ENCODE measurements around the gene CORO1A.
"Not testable (repeated sequence)": the region's sequence is repeated elsewhere in the genome, so short reads cannot be mapped to it uniquely, and the experiment has no call there.

CORO1A gene

GRCh38 chr16:30183233-30184095 is at the start of gene CORO1A:
TSS of gene CORO1A (plus strand) at chr16:30183602. CDS start at chr16:30185210, 1,608 bp downstream.
- DNase-seq, result peak; percentile 94

- no peak for DNase-seq
These were observed 46.3 kb upstream of the CORO1A start for GRCh38 chr16:30136971-30137605.

GRCh38 chr16:30137897-30138296 is 45.5 kb upstream of the CORO1A start:
- DNase-seq, result no peak

GRCh38 chr16:30139583-30140481 is 43.6 kb upstream of the CORO1A start:
- no peak for DNase-seq

GRCh38 chr16:30141750-30142149 is 41.7 kb upstream of the CORO1A start:
- no peak for DNase-seq

- DNase-seq, result peak; percentile 6
These were observed 40.6 kb upstream of the CORO1A start for GRCh38 chr16:30142672-30143346.

- DNase-seq, result no peak
These were observed 40.1 kb upstream of the CORO1A start for GRCh38 chr16:30143347-30143702.

- no peak for DNase-seq
These were observed 39.4 kb upstream of the CORO1A start for GRCh38 chr16:30144017-30144416.

- DNase-seq, result no peak
These were observed 38.5 kb upstream of the CORO1A start for GRCh38 chr16:30144917-30145316.

GRCh38 chr16:30145657-30146056 is 37.7 kb upstream of the CORO1A start:
- no peak for DNase-seq

GRCh38 chr16:30147843-30148510 is 35.4 kb upstream of the CORO1A start:
- no peak for DNase-seq

- no peak for DNase-seq
These were observed 34.0 kb upstream of the CORO1A start for GRCh38 chr16:30149250-30149930.

- no peak for DNase-seq
These were observed 32.3 kb upstream of the CORO1A start for GRCh38 chr16:30151091-30151490.

- no peak for DNase-seq
These were observed 30.9 kb upstream of the CORO1A start for GRCh38 chr16:30152517-30152916.

GRCh38 chr16:30155188-30155587 is 28.2 kb upstream of the CORO1A start:
- DNase-seq, result no peak

GRCh38 chr16:30157214-30157613 is 26.2 kb upstream of the CORO1A start:
- no peak for DNase-seq

GRCh38 chr16:30163538-30163937 is 19.9 kb upstream of the CORO1A start:
- no peak for DNase-seq

GRCh38 chr16:30166202-30166902 is 17.1 kb upstream of the CORO1A start:
- no peak for DNase-seq

- DNase-seq, result not testable (repeated sequence)
These were observed 14.7 kb upstream of the CORO1A start for GRCh38 chr16:30168746-30169145.

GRCh38 chr16:30169416-30169815 is 14.0 kb upstream of the CORO1A start:
- DNase-seq, result not testable (repeated sequence)

GRCh38 chr16:30170145-30170544 is 13.3 kb upstream of the CORO1A start:
- not testable (repeated sequence) for DNase-seq
